ENCODE results near the gene SHC2. TPM values are rescaled to one million over a fixed set of nuclear protein-coding genes. Genes with fewer than 3 reads are reported as not detected.

Gene SHC2
- total RNA-seq, 1 experiment from 2014 or later: 16.6 TPM

GRCh38 chr19:474126-475078 is 13.6 kb upstream of the SHC2 start:
- H3K27me3 Mint-ChIP-seq (ENCODE audit: low read depth): peaks cover 5% of the 10 kb centered on the region
- H3K36me3 Mint-ChIP-seq (ENCODE audit: insufficient read depth in 1 of 3, low read depth in 3 of 3): no peaks in the 10 kb centered on the region
- peaks cover 3 to 13% of the 10 kb centered on the region in 2 experiments for H3K4me1 Mint-ChIP-seq
- DNase-seq: no peak
- Histone ChIP-seq H2BK12ac (ENCODE audit: insufficient read length, low read depth, low read length) (no peak overlapping the region), H4K20me1 (ENCODE audit: control insufficient read depth, insufficient read depth, insufficient read length) (no peaks in the 10 kb centered on the region), H3K9ac (ENCODE audit: extremely low read depth, insufficient read length, low read length) (no peak overlapping the region), H2BK20ac (ENCODE audit: low read depth, low read length, poor library complexity, severe bottlenecking) (no peak overlapping the region), H2AK5ac (ENCODE audit: insufficient read length, low read length) (no peak overlapping the region), H3K23ac (ENCODE audit: insufficient read length, low read depth, low read length) (no peak overlapping the region), H3K27me3 (ENCODE audit: insufficient read depth, low read length) (no peaks in the 10 kb centered on the region), H3K79me1 (ENCODE audit: insufficient read depth, low read depth, low read length, poor library complexity, severe bottlenecking) (no peaks in the 10 kb centered on the region), H3K14ac (ENCODE audit: insufficient read depth, low read length) (no peak overlapping the region; the same call in 1 of the 2 replicates), H3K79me2 (ENCODE audit: insufficient read depth, low read length) (no peaks in the 10 kb centered on the region), H2AFZ (ENCODE audit: low read length) (no peak overlapping the region), H3K27ac (ENCODE audit: insufficient read length, low read depth, low read length) (no peak overlapping the region), H4K5ac (ENCODE audit: insufficient read length, low read depth, low read length) (no peak overlapping the region), H3K18ac (ENCODE audit: insufficient read length, low read depth, low read length) (no peak overlapping the region), H4K91ac (ENCODE audit: insufficient read length, low read depth, low read length) (no peak overlapping the region), H3K4me1 (ENCODE audit: insufficient read depth, low read length) (no peaks in the 10 kb centered on the region), H3K4ac (ENCODE audit: low read depth, low read length) (no peak overlapping the region), H3K9me3 (ENCODE audit: control insufficient read depth, low read depth, low read length) (no peaks in the 10 kb centered on the region), H2BK15ac (ENCODE audit: low read depth, low read length) (no peak overlapping the region), H2BK5ac (ENCODE audit: insufficient read length, low read length) (no peak overlapping the region), H2BK120ac (ENCODE audit: low read depth, low read length, poor library complexity, severe bottlenecking) (no peak overlapping the region), H3T11ph (ENCODE audit: low read length) (no peak overlapping the region), H3K4me2 (ENCODE audit: insufficient read depth, insufficient read length, low read length) (no peak overlapping the region), H3K23me2 (ENCODE audit: insufficient read length, low read depth, low read length, poor library complexity, severe bottlenecking) (no peaks in the 10 kb centered on the region), H4K8ac (replicated peaks; ENCODE audit: insufficient read length, low read depth, low read length) (no peak overlapping the region), H3K56ac (ENCODE audit: insufficient read length, low read depth, low read length) (no peak overlapping the region)
- no peak overlapping the region for H3K4me3 Mint-ChIP-seq
- WGBS (ENCODE audit: extremely low coverage, insufficient read length, low lambda C conversion rate): no CpG with 5 or more reads among the region's 57 CpGs
- no peak overlapping the region for H3K27ac Mint-ChIP-seq
- no peaks in the 10 kb centered on the region for H3K9me3 Mint-ChIP-seq
- no peak for TF ChIP-seq CTCF (conservative IDR thresholded peaks at IDR 0.05)
